Natural killer cell (primary cell): ENCODE results near the gene GAREM1. TPM values are rescaled to one million over a fixed set of nuclear protein-coding genes. Genes with fewer than 3 reads are reported as not detected.

Source experiments
- ATAC-seq, 3 donors: fragments of 150-1000 bp in 2 of 3; fragments of 200-7000 bp in 1 of 3; cut with Tn5 transposase; 1 replicate in 1 of 3; 2 replicates in 2 of 3; pipeline ENCODE4 v1.10.0; 2021; ENCODE audit warnings: mild to moderate bottlenecking in 2 of 3, moderate library complexity in 2 of 3
- DNase-seq, 2 donors: peaks; one replicate each; pipeline versions ENCODE4 v3.0.0 to v3.0.0-alpha.2; 2013 to 2021; ENCODE audit warnings: mixed read lengths in 1 of 2
- H3K27ac ChIP-seq: one replicate; pipeline ENCODE4 v1.5.1; 2013; ENCODE audit warnings: mild to moderate bottlenecking, low read length
- H3K27me3 ChIP-seq: one replicate; pipeline ENCODE4 v1.6.1; 2013; ENCODE audit warnings: low read length; ENCODE audit not compliant: control insufficient read depth, insufficient read depth
- H3K36me3 ChIP-seq: one replicate; pipeline ENCODE4 v1.6.1; 2013; ENCODE audit warnings: low read length; ENCODE audit not compliant: control insufficient read depth, insufficient read depth
- H3K4me1 ChIP-seq: one replicate; pipeline ENCODE4 v1.6.1; 2013; ENCODE audit warnings: low read length; ENCODE audit not compliant: control insufficient read depth, insufficient read depth
- H3K4me3 ChIP-seq: one replicate; pipeline ENCODE4 v1.5.1; 2013; ENCODE audit warnings: low read length
- H3K9me3 ChIP-seq: one replicate; pipeline ENCODE4 v1.6.1; 2013; ENCODE audit warnings: low read length; ENCODE audit not compliant: control insufficient read depth, insufficient read depth
- H3K27ac Mint-ChIP-seq, 2 donors: one replicate each; pipeline ENCODE4 v1.8.0; 2022; ENCODE audit warnings: mild to moderate bottlenecking in 2 of 2, mixed read lengths in 2 of 2, moderate library complexity in 1 of 2
- H3K27me3 Mint-ChIP-seq, 2 donors: one replicate each; pipeline ENCODE4 v1.8.0; 2022; ENCODE audit warnings: low read depth in 2 of 2, mixed read lengths in 2 of 2
- H3K36me3 Mint-ChIP-seq: one replicate; pipeline ENCODE4 v1.8.0; 2022; ENCODE audit warnings: mixed read lengths
- H3K4me1 Mint-ChIP-seq, 2 donors: one replicate each; pipeline ENCODE4 v1.8.0; 2022; ENCODE audit warnings: mixed read lengths in 2 of 2
- H3K4me3 Mint-ChIP-seq: one replicate; pipeline ENCODE4 v1.8.0; 2022; ENCODE audit warnings: mild to moderate bottlenecking, moderate library complexity, mixed read lengths
- H3K9me3 Mint-ChIP-seq, 2 donors: one replicate each; pipeline ENCODE4 v1.8.0; 2022; ENCODE audit warnings: mixed read lengths in 2 of 2
- CTCF ChIP-seq: fragments of 200-600 bp; IDR thresholded peaks from one replicate; pipeline ENCODE4 v1.8.0; 2022; ENCODE audit warnings: antibody characterized with exemption
- WGBS: methylation state at CpG from one replicate; pipeline ENCODE4 v1.1.7; 2013; ENCODE audit warnings: missing lambda C conversion rate; ENCODE audit not compliant: insufficient coverage; 5-methylcytosine and 5-hydroxymethylcytosine counted together
- intact Hi-C: fragments of 100-400 bp; cut with micrococcal nuclease; formaldehyde crosslinking; loops from one replicate; pipeline ENCODE4 v1.14.2; 2022
- total RNA-seq, 4 donors: library from RNA; stranded (reverse); fragments of 120-200 nt in 1 of 4; gene quantifications; one replicate each; pipeline versions ENCODE4 v1.2.3 to v1.2.4, GENCODE V29; 2013 to 2022

Gene GAREM1
- total RNA-seq, 3 donors from 2014 or later (not counting 1 experiment from before 2014, with no cell fraction given): 0.09 TPM; not detected in 2

GRCh38 chr18:32267463-32267862 lies 203.2 kb downstream of the GAREM1 start:
- 73% methylated on average over 4 of the region's 4 CpGs for WGBS
- no peak for TF ChIP-seq CTCF
- no peak overlapping the region for H3K27ac ChIP-seq
- no peaks in the 10 kb centered on the region for H3K36me3 ChIP-seq
- ATAC-seq: no peak
- no peak overlapping the region for H3K4me3 ChIP-seq
- H3K4me1 ChIP-seq: no peaks in the 10 kb centered on the region
- H3K27ac Mint-ChIP-seq: no peak overlapping the region
- DNase-seq: no peak
- no peak overlapping the region for H3K4me3 Mint-ChIP-seq
- H3K27me3 Mint-ChIP-seq: peaks cover 5 to 17% of the 10 kb centered on the region in 2 donors
- no peaks in the 10 kb centered on the region for H3K4me1 Mint-ChIP-seq
- H3K9me3 Mint-ChIP-seq: no peaks in the 10 kb centered on the region
- H3K36me3 Mint-ChIP-seq: no peaks in the 10 kb centered on the region
- intact Hi-C loops: no loop called here
- no peaks in the 10 kb centered on the region for H3K9me3 ChIP-seq
- no peaks in the 10 kb centered on the region for H3K27me3 ChIP-seq

GRCh38 chr18:32264401-32264800 lies 206.3 kb downstream of the GAREM1 start:
- H3K9me3 Mint-ChIP-seq: no peaks in the 10 kb centered on the region
- no peaks in the 10 kb centered on the region for H3K4me1 Mint-ChIP-seq
- no peak for DNase-seq
- Histone ChIP-seq H3K27ac (no peak overlapping the region), H3K4me1 (no peaks in the 10 kb centered on the region), H3K36me3 (no peaks in the 10 kb centered on the region), H3K4me3 (no peak overlapping the region), H3K9me3 (no peaks in the 10 kb centered on the region), H3K27me3 (no peaks in the 10 kb centered on the region)
- no peak overlapping the region for H3K4me3 Mint-ChIP-seq
- TF ChIP-seq CTCF: no peak
- no peaks in the 10 kb centered on the region for H3K36me3 Mint-ChIP-seq
- 94% methylated on average over 2 of the region's 2 CpGs for WGBS
- intact Hi-C loops: no loop called here
- peaks cover 9 to 22% of the 10 kb centered on the region in 2 donors for H3K27me3 Mint-ChIP-seq
- ATAC-seq: no peak
- no peak overlapping the region for H3K27ac Mint-ChIP-seq

GRCh38 chr18:32262092-32262491 lies 208.6 kb downstream of the GAREM1 start:
- no peaks in the 10 kb centered on the region for H3K4me1 ChIP-seq
- intact Hi-C loops: no loop called here
- no peaks in the 10 kb centered on the region for H3K36me3 Mint-ChIP-seq
- H3K36me3 ChIP-seq: no peaks in the 10 kb centered on the region
- no peak overlapping the region for H3K27ac Mint-ChIP-seq
- H3K4me3 ChIP-seq: no peak overlapping the region
- H3K27me3 ChIP-seq: no peaks in the 10 kb centered on the region
- no peaks in the 10 kb centered on the region for H3K9me3 Mint-ChIP-seq
- H3K4me3 Mint-ChIP-seq: no peak overlapping the region
- H3K27ac ChIP-seq: no peak overlapping the region
- ATAC-seq (no peak), DNase-seq (no peak)
- H3K4me1 Mint-ChIP-seq: no peaks in the 10 kb centered on the region
- H3K9me3 ChIP-seq: no peaks in the 10 kb centered on the region
- TF ChIP-seq CTCF: no peak
- peaks cover 9 to 24% of the 10 kb centered on the region in 2 donors for H3K27me3 Mint-ChIP-seq
- 64% methylated on average over 1 of the region's 1 CpG for WGBS

GRCh38 chr18:32261003-32261402 lies 209.7 kb downstream of the GAREM1 start:
- H3K4me1 Mint-ChIP-seq: no peaks in the 10 kb centered on the region
- H3K27me3 ChIP-seq: no peaks in the 10 kb centered on the region
- no peak for TF ChIP-seq CTCF
- no peaks in the 10 kb centered on the region for H3K9me3 ChIP-seq
- H3K27ac ChIP-seq: no peak overlapping the region
- intact Hi-C loops: no loop called here
- DNase-seq: no peak
- no peaks in the 10 kb centered on the region for H3K36me3 Mint-ChIP-seq
- WGBS: 94% methylated on average over 5 of the region's 5 CpGs
- no peak overlapping the region for H3K4me3 Mint-ChIP-seq
- H3K36me3 ChIP-seq: no peaks in the 10 kb centered on the region
- H3K4me3 ChIP-seq: no peak overlapping the region
- no peak overlapping the region for H3K27ac Mint-ChIP-seq
- H3K9me3 Mint-ChIP-seq: no peaks in the 10 kb centered on the region
- H3K27me3 Mint-ChIP-seq: peaks cover 13 to 30% of the 10 kb centered on the region in 2 donors
- ATAC-seq: no peak
- H3K4me1 ChIP-seq: no peaks in the 10 kb centered on the region
